Calu3 (cell line): ENCODE measurements around the gene DOC2A. TPM values are rescaled to one million over a fixed set of nuclear protein-coding genes. Genes with fewer than 3 reads are reported as not detected.
"Not testable (repeated sequence)": the region's sequence is repeated elsewhere in the genome, so short reads cannot be mapped to it uniquely, and the experiment has no call there.

Source experiments
- BruUV-seq: library from RNA; stranded (reverse); fragments of 400-500 nt; replicated peaks from 2 replicates; lab custom pipeline; 2021; lab: Mats Ljungman, UMichigan
- CTCF ChIA-PET: fragments of 300-600 bp; sonication (Branson Sonifier 250); formaldehyde crosslinking; loops from one replicate; lab custom pipeline; 2022; ENCODE audit warnings: antibody characterized with exemption; lab: Charles Lee
- DNase-seq: peaks from one replicate; pipeline ENCODE4 v3.0.0; 2022
- H3K27ac Mint-ChIP-seq: one replicate; pipeline ENCODE4 v1.8.0; 2022; ENCODE audit warnings: mixed read lengths; ENCODE audit not compliant: unreplicated experiment
- H3K27me3 Mint-ChIP-seq: one replicate; pipeline ENCODE4 v1.8.0; 2022; ENCODE audit warnings: mixed read lengths; ENCODE audit not compliant: unreplicated experiment
- H3K36me3 Mint-ChIP-seq: one replicate; pipeline ENCODE4 v1.8.0; 2022; ENCODE audit warnings: mild to moderate bottlenecking, moderate library complexity, mixed read lengths; ENCODE audit not compliant: insufficient read depth, unreplicated experiment
- H3K4me1 Mint-ChIP-seq: one replicate; pipeline ENCODE4 v1.8.0; 2022; ENCODE audit warnings: mild to moderate bottlenecking, low read depth, mixed read lengths; ENCODE audit not compliant: unreplicated experiment
- H3K4me3 Mint-ChIP-seq: one replicate; pipeline ENCODE4 v1.8.0; 2022; ENCODE audit warnings: mild to moderate bottlenecking, low read depth, moderate library complexity, mixed read lengths; ENCODE audit not compliant: unreplicated experiment
- H3K9me3 Mint-ChIP-seq: one replicate; pipeline ENCODE4 v1.8.0; 2022; ENCODE audit warnings: low read depth, mixed read lengths; ENCODE audit not compliant: unreplicated experiment
- CTCF ChIP-seq: fragments of 200-600 bp; IDR thresholded peaks from one replicate; pipeline ENCODE4 v1.8.0; 2022; ENCODE audit warnings: antibody characterized with exemption; ENCODE audit not compliant: unreplicated experiment
- intact Hi-C: fragments of 100-400 bp; cut with micrococcal nuclease; formaldehyde crosslinking; loops from one replicate; pipeline ENCODE4 v1.10.0; 2022; ENCODE audit not compliant: unreplicated experiment
- total RNA-seq: library from RNA; stranded (reverse); gene quantifications from 2 replicates; pipeline ENCODE4 v1.2.3, GENCODE V29; 2022

The DOC2A gene
- total RNA-seq, 1 experiment from 2014 or later: 19.9 TPM

- H3K36me3 Mint-ChIP-seq: peaks cover 32% of the 10 kb centered on the region
- peaks cover 11% of the 10 kb centered on the region for H3K4me1 Mint-ChIP-seq
- no peaks in the 10 kb centered on the region for H3K9me3 Mint-ChIP-seq
- TF ChIP-seq CTCF: no peak
- H3K4me3 Mint-ChIP-seq: peak overlapping the region; percentile 82
- no TSS peak for BruUV-seq
- H3K27ac Mint-ChIP-seq: peak overlapping the region; percentile 92
- DNase-seq: no peak
- CTCF ChIA-PET: interaction anchor here (1.2 to 2.2 kb wide), 6 partner anchors 11 to 62 kb away, joined by 3 to 19 read pairs (median 10); partner anchors contain the start of genes ASPHD1, SEZ6L2 and TAOK2
- intact Hi-C loops: no loop called here
- no peaks in the 10 kb centered on the region for H3K27me3 Mint-ChIP-seq
Measured at GRCh38 chr16:29961127-29961478, 49.7 kb downstream of the DOC2A start.

GRCh38 chr16:29959821-29960220 is 51.0 kb downstream of the DOC2A start:
- CTCF ChIA-PET: interaction anchor here (0.6 kb wide), 2 partner anchors 58 to 1408 kb away, joined by 3 to 4 read pairs; no protein-coding TSS in a partner anchor
- Mint-ChIP-seq H3K36me3 (peaks cover 26% of the 10 kb centered on the region), H3K4me1 (peaks cover 11% of the 10 kb centered on the region)
- BruUV-seq, H3K27ac Mint-ChIP-seq, H3K9me3 Mint-ChIP-seq, H3K27me3 Mint-ChIP-seq, H3K4me3 Mint-ChIP-seq, DNase-seq, intact Hi-C loops: not testable (repeated sequence)

- no peak overlapping the region for H3K27ac Mint-ChIP-seq
- intact Hi-C loops: no loop called here
- no peak overlapping the region for H3K4me3 Mint-ChIP-seq
- CTCF ChIA-PET: interaction anchor here (0.6 kb wide), 1 partner anchor 1409 kb away, joined by 3 read pairs; no protein-coding TSS in a partner anchor
- no peaks in the 10 kb centered on the region for H3K9me3 Mint-ChIP-seq
- no peaks in the 10 kb centered on the region for H3K27me3 Mint-ChIP-seq
- H3K4me1 Mint-ChIP-seq: peaks cover 11% of the 10 kb centered on the region
- DNase-seq: no peak
- TF ChIP-seq CTCF: no peak
- peaks cover 26% of the 10 kb centered on the region for H3K36me3 Mint-ChIP-seq
- no TSS peak for BruUV-seq
Measured at GRCh38 chr16:29959293-29959692, 51.5 kb downstream of the DOC2A start.

GRCh38 chr16:29958756-29959155 is 52.1 kb downstream of the DOC2A start:
- H3K36me3 Mint-ChIP-seq: peaks cover 26% of the 10 kb centered on the region
- no peaks in the 10 kb centered on the region for H3K9me3 Mint-ChIP-seq
- CTCF ChIA-PET: no interaction called here

More at GRCh38 chr16:29958756-29959155, 52.1 kb downstream of the DOC2A start:
- Mint-ChIP-seq H3K4me1 (peaks cover 11% of the 10 kb centered on the region), H3K27ac (no peak overlapping the region), H3K27me3 (no peaks in the 10 kb centered on the region), H3K4me3 (no peak overlapping the region)
- intact Hi-C loops: no loop called here
- no peak for DNase-seq
- no peak for TF ChIP-seq CTCF
- BruUV-seq: no TSS peak

Other genes starting within 250 kb of the DOC2A start
- gene ZG16, start 232.8 kb downstream of the DOC2A start, total RNA-seq: not detected in 2 replicates
- gene KIF22, start 220.3 kb downstream of the DOC2A start, total RNA-seq: 130 and 134 TPM in 2 replicates
- gene MAZ, start 204.5 kb downstream of the DOC2A start, total RNA-seq: 230 and 257 TPM in 2 replicates
- gene PRRT2, start 198.8 kb downstream of the DOC2A start, total RNA-seq: 0.78 and 1.8 TPM in 2 replicates
- 30.4 and 32.0 TPM in 2 replicates for gene PAGR1, start 194.9 kb downstream of the DOC2A start, total RNA-seq
- gene MVP, start 190.6 kb downstream of the DOC2A start, total RNA-seq: 164 and 215 TPM in 2 replicates
- 62.7 and 64.1 TPM in 2 replicates for gene CDIPT, start 147.8 kb downstream of the DOC2A start, total RNA-seq
- 68.9 and 92.1 TPM in 2 replicates for gene SEZ6L2, start 111.5 kb downstream of the DOC2A start, total RNA-seq
- 54.1 and 64.1 TPM in 2 replicates for gene ASPHD1, start 110.5 kb downstream of the DOC2A start, total RNA-seq
- 52.8 and 55.8 TPM in 2 replicates for gene KCTD13, start 84.8 kb downstream of the DOC2A start, total RNA-seq
- 91.1 and 92.1 TPM in 2 replicates for gene TMEM219, start 48.9 kb downstream of the DOC2A start, total RNA-seq
- 75.9 and 76.2 TPM in 2 replicates for gene TAOK2, start 37.2 kb downstream of the DOC2A start, total RNA-seq
- gene HIRIP3, start 15.4 kb downstream of the DOC2A start, total RNA-seq: 26.3 and 28.5 TPM in 2 replicates
- 107 TPM in 2 replicates for gene INO80E, start 14.8 kb downstream of the DOC2A start, total RNA-seq
- not detected in 2 replicates for gene C16orf92, start 12.2 kb upstream of the DOC2A start, total RNA-seq
- gene TLCD3B, start 20.2 kb upstream of the DOC2A start, total RNA-seq: 0.90 and 1.5 TPM in 2 replicates
- gene ALDOA, start 54.7 kb upstream of the DOC2A start, total RNA-seq: 1,549 and 1,562 TPM in 2 replicates
- 184 and 187 TPM in 2 replicates for gene PPP4C, start 65.0 kb upstream of the DOC2A start, total RNA-seq
- 3.6 and 4.7 TPM in 2 replicates for gene TBX6, start 80.9 kb upstream of the DOC2A start, total RNA-seq
- 21.1 and 28.0 TPM in 2 replicates for gene YPEL3, start 85.2 kb upstream of the DOC2A start, total RNA-seq
- 7.8 and 9.4 TPM in 2 replicates for gene GDPD3, start 102.5 kb upstream of the DOC2A start, total RNA-seq
- gene MAPK3, start 112.2 kb upstream of the DOC2A start, total RNA-seq: 69.9 and 82.1 TPM in 2 replicates
- gene CORO1A, start 172.6 kb upstream of the DOC2A start, total RNA-seq: 11.1 and 12.9 TPM in 2 replicates
- gene BOLA2B, start 182.6 kb upstream of the DOC2A start, total RNA-seq: 166 and 171 TPM in 2 replicates
- gene SLX1A, start 182.8 kb upstream of the DOC2A start, total RNA-seq: 45.0 and 71.1 TPM in 2 replicates
- 39.5 and 46.4 TPM in 2 replicates for gene SULT1A3, start 188.2 kb upstream of the DOC2A start, total RNA-seq
- 18.5 and 20.5 TPM in 2 replicates for gene NPIPB13, start 237.5 kb upstream of the DOC2A start, total RNA-seq